HG03575 (cell line): Measurements from ENCODE around the gene TPP2.

Experiments used
- ATAC-seq: cut with Tn5 transposase; IDR thresholded peaks from one replicate; pipeline ENCODE4 v1.9.1; 2021; ENCODE audit not compliant: unreplicated experiment, insufficient number of reproducible peaks, low FRiP score; ENCODE audit errors: extremely low read depth

TPP2 gene

DNA sequence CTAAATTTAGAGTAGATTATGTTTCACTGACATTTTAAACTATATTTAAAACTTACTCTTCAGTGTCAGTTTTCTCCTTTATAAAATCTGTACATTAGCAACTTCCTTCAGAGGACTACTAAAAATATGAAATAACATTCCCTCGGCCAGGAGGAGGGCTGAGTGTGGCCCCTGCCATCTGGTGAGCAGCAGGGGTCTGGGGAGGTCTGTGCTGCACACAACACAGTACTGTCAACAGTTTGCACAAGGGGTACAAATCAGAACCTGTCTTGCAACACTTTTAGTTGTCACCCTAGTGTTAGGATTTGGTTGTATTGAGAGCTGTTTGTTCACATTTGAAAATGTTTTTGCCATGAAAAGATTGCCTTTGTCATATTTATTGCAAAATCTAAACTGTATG, 48.9 kb downstream of the TPP2 start:
- no peak for ATAC-seq

DNA sequence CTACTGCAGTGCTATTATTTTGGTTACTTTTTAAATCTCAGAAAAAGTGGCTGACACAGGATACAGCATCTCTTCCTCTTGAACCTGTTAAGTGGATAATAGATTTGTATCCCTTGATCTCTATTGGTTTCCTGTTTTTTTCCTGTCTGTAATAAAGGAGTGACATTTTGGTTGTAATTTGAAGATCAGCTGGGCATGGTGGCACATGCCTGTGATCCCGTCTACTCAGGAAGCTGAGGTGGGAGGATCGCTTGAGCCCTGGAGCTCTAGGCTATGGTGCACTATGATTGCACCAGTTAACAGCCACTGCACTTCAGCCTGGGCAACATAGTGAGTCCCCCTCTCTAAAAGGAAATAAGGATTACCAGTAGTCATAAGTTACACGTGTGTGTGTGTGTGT, 51.3 kb downstream of the TPP2 start:
- no peak for ATAC-seq

DNA sequence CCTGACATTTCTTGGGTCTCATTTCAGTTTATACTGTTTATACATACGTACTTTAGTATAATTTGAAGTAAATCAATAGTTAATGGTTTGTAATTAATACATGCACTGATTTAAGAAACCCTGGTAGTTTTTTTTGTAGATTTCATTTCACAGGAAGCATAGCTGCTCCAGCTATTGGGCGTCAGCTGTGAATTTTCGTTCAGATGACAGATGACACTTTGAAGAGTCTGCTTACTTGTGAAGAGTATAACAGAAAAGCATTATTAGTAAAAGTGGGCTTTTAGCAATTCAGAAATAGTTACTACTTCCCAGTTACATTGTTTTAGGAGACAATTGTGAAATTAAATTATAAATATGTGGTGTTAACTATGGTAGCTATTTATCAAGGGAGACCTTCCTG, 53.7 kb downstream of the TPP2 start:
- no peak for ATAC-seq

GRCh38 chr13:102651392-102651791, 54.6 kb downstream of the TPP2 start:
- ATAC-seq = no peak

GRCh38 chr13:102651892-102652291, 55.1 kb downstream of the TPP2 start:
- ATAC-seq = no peak

DNA sequence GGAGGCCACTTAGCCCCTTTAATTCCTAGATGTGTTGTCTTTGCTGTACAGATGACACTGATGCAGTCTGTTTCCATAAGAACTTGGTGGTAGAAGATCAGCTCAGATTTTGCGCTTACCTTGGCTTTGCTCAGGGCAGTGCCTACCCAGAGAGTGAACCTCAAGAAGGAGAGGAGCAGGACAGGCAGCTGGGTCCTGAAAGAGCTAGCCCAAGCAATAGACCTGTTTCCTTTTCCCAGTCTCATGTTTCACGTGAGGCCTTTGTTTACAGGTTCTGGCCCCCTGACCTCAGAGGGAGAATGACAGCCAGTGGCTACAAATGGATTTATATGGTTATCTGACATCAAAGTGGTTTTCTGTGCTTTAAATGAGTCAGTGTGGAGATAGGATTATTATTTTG, 58.0 kb downstream of the TPP2 start:
- ATAC-seq = no peak

GRCh38 chr13:102657630-102658029, 60.8 kb downstream of the TPP2 start:
- no peak for ATAC-seq

DNA sequence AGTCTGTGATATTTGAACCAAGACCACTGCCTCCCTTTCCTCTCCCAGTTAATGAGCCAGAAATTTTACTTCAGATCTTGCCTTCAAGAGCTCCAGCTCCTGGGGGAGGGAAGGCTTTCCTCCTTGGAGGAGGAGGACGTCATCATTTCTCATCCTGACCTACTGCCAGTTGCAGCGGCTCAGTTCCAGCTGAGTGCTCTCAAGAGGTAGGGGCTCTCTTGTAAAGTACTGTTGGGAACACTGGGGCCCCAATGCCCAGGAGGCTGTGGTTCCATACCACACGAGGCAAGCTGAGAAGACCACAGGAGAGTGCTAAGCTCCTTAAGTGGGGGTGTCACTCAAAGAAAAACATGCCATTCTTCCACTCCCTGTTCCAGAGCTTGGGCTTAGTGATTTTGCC, 61.9 kb downstream of the TPP2 start:
- no peak for ATAC-seq

DNA sequence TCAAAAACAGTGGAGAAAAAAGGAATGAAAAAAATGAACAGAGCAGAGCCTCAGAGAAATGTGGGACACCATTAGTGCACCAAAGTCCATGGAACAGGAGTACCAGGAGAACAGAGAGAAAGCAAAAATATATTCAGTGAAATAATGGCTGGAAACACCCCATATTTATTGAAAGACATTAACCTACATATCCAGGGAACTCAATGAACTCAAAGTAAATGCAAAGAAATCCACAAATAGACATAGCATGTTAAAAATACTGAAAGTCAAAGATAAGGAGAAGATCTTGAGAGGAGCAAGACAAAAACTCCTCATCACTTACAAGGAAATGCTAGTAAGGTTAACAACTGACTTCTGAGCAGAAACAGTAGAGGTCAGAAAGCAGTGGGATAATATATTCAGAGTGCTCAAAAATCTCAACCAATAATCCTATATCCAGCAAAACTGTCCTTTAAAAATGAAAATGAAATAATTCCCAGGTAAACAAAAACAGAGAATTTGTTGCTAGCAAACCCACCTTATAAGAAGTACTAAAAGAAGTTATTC, 62.5 kb downstream of the TPP2 start:
- ATAC-seq = no peak

DNA sequence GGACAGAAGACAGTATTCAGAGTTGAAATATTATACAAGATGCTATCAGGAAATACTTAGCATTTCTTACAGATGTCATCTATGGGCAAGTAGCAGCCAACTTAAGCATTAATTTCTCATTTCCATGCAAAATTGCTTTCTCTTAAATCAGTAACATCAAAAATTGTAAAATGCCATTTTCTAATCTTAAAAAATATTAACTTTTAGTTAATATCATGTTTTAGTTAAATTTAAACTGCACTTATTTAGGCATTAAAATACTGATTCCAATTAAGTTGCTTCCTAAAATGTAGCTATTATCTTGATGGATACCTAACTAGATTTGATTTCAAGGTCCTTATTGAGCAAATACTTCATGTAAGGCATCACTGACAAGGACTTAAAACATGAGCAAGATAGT, 70.2 kb downstream of the TPP2 start:
- no peak for ATAC-seq

DNA sequence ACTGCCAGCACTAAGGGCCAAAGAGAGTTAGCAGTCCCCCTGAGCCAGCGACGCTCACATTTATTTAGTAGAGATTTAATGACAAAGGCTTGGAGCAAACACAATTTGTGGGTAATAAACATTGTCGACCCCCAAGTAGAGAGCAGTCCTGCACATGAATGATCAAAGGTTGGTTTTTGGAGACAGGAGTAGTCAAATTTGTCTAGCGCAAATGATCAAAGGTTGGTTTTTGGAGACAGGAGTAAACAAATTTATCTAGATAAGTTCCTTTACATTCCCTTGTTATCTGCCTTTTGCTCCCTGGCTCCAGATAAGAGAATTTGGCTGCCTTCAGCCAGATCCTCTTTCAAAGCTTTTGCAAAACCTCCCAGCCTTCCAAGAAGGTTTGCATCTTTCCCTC, 71.1 kb downstream of the TPP2 start:
- ATAC-seq = no peak

- ATAC-seq = no peak
These were observed 73.3 kb downstream of the TPP2 start for GRCh38 chr13:102670130-102670529.

GRCh38 chr13:102675115-102675514, 78.3 kb downstream of the TPP2 start:
- ATAC-seq = no peak

- ATAC-seq = no peak
These were observed 80.3 kb downstream of the TPP2 start for GRCh38 chr13:102677122-102677521.

DNA sequence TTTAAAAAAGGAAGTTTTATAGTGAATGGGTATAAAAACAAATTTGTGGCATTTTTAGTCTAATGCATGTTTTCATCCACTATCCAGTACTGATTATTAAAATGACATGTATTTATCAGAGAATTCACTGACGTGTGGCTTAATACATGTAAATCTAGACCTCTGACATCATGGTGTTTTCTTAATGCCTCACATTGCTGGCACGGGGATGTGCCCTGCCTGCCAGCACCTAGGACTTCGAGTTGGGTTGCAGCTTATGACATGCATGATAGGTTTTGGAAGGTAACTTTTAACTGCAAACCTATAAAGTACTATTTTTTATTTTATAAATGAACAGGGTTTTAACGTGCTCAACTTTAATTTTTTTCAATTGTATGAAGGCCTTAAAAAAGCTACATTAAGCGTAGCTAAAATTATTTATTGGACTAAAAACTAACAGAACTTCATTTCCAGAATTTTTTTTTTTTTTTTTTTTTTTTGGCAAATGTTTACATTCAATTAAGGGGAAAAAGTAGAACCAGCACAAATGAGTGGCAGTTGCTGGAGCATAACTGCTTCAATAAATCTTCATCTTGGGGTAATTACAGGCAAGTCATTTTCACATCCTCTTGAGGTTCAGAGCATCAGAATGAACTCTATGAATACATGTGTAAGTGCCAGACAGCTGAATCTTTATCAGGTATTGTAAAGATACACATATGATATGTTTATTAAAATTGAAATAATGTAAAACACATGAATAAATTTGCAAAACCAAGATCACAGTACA, 81.7 kb downstream of the TPP2 start:
- no peak for ATAC-seq

- ATAC-seq = no peak
These were observed 82.8 kb downstream of the TPP2 start for GRCh38 chr13:102679449-102680132.

DNA sequence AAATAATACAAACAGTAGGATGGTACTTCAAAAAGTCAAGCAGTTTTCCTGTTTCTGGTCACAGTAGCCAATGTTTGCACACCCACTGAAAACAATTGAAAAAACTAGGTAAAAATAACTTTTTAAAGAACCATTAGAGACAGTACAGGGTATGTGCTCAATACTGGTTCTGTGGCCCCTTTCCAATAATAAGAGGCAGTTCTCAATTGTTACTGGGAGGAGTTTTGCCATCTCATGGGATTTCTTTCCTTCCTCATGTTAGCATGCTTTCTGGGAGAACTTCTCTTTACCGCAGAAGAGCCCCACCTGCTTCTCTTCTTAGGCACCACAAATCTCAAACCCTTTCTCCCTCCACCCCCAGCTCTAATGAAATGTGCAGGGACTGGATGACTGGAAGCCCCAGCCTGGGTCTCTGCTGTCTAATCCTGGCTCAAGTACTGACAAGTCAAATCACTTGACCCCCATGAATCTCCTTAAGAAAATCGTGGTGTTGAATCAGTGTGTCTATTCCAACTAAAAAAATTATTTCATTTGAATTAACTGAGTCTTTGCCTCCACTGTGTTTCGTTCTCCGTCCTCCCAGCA, 83.4 kb downstream of the TPP2 start:
- no peak for ATAC-seq

DNA sequence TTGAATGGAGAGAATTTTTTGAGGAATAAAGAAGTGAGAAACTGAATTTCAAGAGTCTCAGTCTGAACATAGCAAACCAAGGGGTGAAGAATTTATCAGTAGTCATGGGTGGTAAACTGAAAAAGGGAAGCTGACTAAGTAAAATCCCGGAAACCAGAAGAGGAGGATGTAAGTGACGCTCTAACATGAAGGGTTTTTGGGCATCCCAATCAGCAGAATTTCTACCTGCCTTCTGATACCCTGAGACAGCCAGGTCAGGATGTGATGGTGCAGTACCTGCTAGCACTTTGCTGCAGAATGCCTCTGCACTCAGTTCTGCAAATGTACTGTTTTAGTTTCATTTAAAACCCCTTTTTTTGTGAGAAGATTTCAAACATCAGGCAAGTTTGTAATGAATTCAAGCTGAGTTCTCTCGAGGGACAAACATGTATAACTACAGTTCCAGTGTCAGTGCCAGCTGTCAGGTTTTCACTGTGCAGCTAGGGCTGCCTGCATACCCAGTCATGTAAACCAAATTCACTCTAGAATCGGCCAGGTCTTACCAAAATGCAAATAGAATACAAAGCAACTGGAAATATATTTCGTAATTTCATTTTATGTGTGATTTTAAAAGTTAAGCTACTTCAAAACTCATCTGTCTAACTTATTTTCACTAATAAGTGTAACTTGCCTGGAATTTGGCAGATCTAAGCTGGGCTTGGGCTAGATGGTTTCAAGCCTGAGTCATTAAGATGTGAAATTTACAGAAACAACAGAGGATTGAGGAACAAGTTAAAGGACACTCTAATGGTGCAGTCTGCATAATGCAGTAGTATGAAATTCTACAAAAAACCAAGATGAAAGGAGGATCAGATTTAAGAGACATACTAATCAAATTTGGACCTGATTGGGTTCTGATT, 84.3 kb downstream of the TPP2 start:
- no peak for ATAC-seq

DNA sequence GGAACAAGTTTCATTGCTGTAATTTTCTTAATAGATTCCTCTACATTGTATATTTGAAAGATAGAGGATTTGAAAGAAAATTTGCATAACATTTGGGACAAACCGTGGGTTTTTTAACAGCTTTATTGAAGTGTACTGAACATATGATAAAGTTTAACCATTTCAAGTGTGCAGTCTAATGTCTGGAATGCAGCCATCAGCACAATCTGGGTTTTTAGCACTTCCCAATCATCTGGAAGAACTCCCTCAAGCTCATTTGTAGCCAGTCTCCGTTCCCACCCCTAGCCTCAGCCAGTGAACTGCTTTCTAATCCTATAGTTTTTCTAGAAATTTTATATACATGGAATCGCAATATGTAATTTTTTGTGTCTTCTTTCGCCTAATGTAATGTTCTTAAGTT, 85.4 kb downstream of the TPP2 start:
- ATAC-seq = no peak
